Muscle of back (tissue), 11 donors: ENCODE measurements around the gene KSR2. TPM values are rescaled to one million over a fixed set of nuclear protein-coding genes. Genes with fewer than 3 reads are reported as not detected.
"Not testable (repeated sequence)": the region's sequence is repeated elsewhere in the genome, so short reads cannot be mapped to it uniquely, and the experiment has no call there.

ENCODE experiments used
- DNase-seq, 3 donors: peaks; one replicate each; pipeline versions ENCODE4 v3.0.0 to v3.0.0-alpha.2; 2013
- polyA plus RNA-seq, 10 donors: library from polyadenylated mRNA; unstranded; fragments of 120-200 nt; gene quantifications; one replicate each; pipeline ENCODE4 v1.2.1, GENCODE V29; 2013; ENCODE audit not compliant: insufficient read length in 10 of 10

Gene KSR2
- polyA plus RNA-seq, 10 donors: 0.01 to 0.04 (median 0.01) TPM; not detected in 5

DNA sequence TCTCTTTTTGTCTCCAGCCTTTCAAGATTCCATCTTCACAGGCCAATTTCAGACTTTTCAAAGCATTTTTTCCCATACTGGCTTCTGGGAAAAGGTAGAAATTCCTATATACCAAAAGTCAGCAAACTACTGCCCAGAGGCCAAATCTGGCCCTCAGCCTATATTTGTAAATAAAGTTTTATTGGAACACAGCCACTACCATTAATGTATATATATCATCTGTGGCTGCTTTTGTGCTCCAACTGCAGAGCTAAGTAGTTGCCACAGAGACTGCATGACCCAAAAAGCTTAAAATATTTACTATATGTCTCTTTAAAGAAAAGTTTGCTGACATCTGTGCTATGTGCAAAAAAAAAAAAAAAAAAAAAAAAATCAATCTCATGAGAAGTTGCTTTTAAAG lies 76.3 kb downstream of the KSR2 start:
- DNase-seq: no peak

DNA sequence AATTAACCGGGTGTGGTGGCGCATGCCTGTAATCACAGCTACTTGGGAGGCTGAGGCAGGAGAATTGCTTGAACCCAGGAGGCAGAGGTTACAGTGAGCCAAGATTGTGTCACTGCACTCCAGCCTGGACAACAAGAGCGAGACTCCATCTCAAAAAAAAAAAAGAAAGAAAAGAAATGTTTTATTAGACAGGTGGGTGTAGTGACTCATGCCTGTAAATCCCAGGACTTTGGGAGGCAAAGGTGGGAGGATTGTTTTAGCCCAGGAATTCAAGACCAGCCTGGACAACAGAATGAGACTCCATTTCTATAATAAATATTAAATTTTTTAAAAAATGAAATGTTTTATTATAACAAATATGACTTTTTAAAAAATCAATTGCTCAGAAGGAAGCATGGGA lies 77.5 kb downstream of the KSR2 start:
- not testable (repeated sequence) for DNase-seq

DNA sequence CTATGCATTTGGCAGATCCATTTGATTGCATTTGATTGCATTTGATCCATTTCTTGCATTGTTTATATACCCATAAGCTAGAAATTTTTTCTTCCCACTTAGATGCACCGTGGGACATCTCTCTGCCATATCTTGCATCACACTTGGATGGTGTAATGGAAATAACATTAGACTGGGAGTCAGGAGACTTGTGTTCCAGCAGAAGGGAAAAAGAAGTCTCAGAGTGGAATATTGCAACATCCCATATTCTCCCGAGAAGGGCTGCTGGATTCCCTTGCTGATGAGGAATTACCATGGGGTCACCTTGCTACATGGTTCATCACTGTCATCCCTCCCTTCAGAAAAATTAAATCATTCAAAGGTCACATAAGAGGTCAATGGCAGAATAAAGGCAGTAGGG lies 78.1 kb downstream of the KSR2 start:
- no peak for DNase-seq

DNA sequence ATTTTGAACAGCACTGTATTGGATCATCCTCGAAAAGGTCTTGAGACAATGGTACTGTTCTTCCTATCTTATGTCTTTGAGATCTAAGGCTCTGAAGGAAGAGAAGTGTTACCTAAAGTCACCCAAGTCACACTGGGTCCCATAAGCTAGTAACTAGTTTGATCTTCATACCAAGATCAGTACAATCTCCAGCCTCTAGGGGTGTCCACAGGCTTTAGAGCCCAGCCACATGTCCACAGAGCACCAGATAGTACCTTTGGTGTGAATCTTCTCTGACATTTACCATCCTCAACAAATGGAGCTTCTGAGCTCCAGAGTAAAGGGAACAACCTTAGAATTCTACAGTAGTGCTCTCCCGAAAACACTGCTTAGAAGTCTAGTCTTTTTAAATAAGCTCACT lies 78.7 kb downstream of the KSR2 start:
- no peak for DNase-seq

DNA sequence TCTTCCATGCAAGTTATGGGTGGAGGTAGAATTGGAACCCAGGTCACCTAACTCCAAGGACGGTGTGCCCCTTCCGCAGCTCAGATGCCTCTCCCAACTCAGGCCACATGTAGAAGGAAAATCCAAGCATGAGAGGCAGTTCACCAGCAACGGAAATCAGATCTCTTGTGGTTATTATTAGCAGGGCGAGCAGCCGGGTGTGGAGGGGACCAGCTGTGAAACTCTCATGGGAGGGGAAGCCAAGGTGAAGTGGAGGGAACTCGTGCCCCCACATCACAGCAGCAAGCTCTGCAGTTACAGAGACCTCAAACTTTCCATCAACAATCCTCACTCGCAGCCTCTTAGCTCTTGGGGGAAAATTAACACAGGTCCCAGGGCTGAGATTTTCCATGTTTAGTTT lies 79.7 kb downstream of the KSR2 start:
- DNase-seq: no peak

DNA sequence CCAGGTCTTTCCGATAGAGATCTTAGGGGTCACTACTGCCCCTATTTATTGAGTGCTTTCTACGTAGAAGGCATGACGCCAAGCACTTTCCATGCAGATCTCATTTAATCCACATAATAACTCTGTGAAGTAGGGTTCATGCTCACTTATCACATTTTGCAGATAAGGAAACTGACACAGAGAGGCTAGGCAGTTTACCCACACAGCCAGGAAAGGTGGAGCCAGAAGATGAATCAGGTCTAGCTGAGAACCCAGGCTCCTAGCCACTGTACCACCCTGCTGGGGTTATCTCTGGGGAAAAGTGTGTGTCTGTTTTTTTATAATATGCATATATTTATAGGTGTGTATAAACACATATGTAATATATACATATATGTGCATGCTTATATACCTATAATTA lies 83.6 kb downstream of the KSR2 start:
- DNase-seq: no peak

DNA sequence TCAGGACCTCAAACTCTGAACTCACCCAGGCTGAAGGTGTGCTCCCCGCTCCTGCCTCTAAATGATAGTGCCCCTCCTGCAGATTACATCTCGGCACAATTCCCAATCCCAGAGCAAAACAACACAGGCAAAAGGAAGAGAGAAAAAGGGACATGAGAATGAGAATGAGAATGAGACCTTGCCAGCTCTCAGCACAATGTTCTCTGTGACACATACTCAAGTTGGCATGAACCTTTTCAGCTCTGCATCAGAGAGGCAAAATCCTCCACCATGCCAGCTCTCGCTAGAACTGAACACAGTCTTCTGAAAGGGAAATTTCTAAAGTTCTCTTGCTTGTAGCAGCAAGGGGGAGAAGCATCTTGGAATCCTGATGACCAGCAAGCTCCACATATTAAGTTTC lies 84.6 kb downstream of the KSR2 start:
- no peak for DNase-seq

DNA sequence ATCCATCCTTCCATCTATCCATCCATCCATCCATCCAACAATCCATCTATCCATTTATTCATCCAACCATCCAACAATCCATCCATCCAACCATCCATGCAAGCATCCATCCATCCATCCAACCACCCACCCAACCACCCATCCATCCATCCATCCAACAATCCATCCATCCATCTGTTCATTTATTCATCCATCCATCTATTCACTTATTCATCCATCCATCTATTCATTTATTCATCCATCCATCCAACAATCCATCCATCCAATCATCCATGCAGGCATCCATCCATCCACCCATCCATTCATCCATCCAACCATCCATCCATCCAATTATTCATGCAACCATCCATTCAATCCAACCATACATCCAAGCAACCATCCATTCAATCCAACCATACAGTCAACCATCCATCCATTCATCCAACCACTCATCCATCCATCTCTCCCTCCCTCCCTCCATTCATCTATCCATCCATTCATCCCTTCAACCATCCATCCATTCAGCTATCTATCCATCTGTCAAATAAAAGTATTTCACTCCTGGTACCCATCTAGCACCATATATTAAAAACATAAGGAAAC lies 86.1 kb downstream of the KSR2 start:
- no peak for DNase-seq

DNA sequence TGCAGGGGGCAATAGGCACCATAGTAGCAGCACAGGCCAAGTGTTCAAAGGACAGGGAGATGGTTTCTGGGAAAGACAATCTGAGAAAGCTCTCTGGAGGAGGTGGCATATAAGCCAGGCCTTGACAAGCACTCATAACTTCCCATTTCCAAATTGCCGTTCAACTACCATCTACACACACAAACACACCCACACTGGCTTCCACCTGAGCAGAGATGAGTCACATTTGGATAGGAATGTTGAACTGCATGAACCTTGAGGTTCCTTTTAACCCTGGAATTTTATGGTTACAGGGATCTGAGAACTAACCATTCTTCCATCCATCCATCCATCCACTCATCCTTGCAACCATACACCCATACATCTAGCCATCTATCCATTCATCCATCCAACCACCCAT lies 86.6 kb downstream of the KSR2 start:
- no peak for DNase-seq

DNA sequence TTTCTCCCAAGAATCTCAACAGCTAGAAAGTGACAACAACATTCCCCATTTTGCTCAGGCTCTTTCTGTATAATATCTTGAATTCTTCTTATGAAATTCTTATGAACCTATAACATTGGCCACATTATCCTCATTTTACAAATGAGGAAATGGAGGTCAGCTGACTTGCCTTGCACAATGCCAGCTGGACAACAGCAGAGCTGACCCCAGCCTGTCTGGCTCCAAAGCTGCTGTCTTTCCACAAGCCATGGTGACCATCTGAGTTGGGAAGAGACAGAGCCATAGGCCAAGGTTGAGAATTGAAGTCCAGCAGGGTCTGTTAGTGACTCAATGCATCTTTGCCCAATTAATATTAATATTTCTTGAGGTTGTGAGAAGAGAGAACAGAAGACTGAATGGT lies 87.3 kb downstream of the KSR2 start:
- no peak for DNase-seq

DNA sequence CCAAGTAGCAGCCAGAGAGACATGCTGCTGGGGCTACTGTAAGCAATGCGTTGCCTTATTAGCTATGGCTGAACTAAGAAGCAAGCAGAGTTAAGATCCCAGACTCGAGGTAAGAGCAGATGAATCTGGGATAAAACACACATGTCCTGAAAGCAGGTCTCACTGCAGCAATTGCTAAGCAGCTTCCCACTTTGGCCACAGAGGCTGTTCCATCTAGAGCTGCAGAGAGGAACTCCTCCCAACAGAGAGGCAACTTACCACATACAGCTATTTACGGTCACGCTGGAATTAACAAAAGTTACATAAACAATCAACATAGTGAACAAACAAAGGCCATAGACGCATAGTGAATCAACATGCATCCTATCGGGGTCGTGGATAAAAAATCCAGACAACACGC lies 90.2 kb downstream of the KSR2 start:
- no peak for DNase-seq

DNA sequence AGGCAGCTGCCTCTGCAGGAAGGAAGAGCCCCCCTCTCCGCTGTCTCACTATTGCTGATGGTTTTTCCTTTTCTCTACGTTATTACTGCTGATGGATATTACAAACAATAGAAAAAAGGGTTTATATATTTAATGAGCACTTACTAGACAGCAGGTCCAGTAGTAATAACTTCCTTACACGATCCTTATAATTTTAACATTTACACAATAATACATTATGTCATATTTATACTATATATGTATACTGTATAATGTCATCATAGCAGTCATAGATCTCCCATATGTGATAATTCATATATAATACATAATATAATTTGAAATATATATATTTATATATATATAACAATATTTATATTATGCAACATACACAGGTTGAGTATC lies 92.4 kb downstream of the KSR2 start:
- DNase-seq: no peak

DNA sequence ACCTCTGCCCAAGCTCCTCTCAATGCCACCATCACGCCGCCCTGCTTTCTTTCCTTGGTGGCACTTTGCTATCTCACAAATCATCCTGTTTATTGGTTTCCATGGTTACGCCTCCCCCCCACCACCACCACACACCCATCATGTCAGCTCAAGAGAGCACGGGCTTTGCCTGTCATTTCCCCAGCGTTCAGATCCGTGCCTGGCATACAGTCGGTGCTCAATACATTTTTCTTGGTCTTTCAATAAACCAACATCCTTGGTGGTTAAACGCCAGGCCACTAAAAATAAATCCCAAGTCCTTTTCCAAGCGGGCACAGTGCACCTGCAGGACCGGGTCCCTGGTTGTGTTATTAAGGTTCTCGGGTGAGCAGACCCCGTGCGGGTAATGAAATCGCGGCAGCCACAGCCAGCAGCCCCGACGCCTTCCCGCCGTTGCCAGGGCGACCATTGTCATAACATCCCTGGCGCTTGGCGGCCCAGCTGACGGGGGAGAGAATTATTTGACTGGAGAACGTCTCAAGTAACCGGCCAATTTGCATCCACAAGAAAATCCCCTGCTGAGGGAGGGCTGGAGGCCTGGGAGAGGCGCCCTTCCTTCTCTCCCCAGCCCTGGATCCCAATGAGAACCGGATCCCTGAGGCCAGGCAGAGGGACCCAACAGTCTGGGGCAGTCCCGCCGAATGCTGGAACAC lies 92.9 kb downstream of the KSR2 start:
- peak; percentile 11 to 57 (median 26) for DNase-seq

DNA sequence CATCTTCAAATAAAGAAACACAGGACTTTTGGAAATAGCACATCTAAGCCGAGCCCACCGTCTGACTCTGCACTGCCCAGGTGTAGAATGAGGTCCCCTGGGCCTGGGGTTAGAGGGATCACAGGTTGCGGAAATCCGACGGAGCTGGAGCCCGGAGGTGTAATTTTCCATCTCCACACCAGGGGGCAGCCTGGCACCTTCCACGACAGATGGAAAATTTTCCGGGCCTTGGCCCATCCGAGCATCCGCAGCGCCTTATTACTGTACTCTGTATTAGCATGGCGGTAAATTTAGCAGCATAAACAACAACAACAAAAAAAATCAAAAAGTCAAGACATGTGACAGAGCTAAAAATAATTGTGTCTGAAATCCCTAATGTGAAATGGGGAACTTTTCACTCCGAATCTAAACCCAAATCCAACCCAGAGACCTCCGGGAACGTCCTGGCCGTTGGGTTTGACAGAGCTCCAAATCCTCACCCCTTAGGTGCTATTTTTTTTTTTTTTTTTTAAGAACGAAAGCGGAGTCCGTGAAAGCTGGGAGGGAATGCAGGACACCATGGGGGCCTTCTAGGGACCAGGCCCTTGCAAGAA lies 93.9 kb downstream of the KSR2 start:
- peak; percentile 35 to 77 (median 60) for DNase-seq

DNA sequence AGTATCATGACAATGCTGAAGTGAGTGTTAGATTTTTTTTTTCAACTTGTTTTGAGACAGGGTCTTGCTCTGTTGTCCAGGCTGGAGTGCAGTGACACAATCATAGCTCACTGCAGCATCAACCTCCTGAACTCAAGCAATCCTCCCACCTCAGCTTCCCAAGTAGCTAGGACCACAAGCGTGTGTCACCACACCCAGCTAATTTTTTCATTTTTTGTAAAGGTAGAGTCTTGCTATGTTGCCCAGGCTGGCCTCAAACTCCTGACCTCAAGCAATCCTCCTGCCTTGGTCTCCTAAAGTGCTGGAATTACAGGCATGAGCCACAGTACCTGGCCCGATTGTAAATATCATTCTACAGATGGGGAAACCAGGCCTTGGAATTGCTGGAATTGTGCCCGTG lies 94.6 kb downstream of the KSR2 start:
- DNase-seq: not testable (repeated sequence)

DNA sequence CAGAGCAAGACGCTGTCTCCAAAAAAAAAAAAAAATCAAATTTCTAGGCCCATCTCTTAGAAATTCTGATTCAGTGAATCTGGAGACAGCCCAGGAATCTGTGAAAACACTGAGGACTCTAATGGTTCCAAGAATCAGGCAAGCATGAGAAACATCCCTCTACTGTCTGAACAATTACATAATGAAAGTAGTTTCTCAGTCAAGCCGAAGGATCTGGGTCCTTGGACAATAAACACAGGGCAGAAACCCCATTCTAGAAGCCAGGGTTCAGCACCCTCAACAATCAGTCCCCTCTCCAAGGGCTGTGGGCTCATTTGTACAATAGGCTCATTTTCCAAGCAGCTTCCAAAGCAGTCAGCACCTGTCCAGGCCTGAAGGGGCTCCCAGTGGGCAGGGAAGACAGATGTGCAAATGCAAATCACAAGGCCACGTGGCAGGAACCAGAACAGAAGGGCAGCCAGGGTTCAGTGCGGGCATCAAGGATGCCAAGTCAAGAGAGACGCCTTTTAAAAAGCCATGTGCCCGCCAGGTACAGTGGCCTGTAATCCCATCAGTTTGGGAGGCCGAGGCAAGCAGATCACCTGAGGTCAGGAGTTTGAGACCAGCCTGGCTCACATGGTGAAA lies 96.1 kb downstream of the KSR2 start:
- no peak for DNase-seq

DNA sequence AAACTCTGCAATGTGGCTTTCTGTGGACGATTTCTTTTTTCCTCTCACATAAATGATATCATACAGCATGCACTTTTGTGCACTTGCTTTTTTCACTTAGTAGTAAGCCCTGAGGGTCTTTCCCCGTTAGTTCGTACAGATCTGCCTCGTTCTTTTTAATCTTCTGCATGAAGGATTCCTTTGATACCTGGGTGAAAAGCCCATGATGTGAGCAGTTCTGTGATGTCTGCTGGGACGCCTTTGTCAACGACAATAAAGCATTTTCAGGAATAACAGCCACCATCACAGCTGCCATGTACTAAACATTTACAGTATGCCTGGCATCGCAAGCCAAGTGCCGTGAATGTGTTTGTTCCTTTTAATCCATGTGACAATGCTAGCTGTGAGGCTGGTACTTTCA lies 99.2 kb downstream of the KSR2 start:
- no peak for DNase-seq

DNA sequence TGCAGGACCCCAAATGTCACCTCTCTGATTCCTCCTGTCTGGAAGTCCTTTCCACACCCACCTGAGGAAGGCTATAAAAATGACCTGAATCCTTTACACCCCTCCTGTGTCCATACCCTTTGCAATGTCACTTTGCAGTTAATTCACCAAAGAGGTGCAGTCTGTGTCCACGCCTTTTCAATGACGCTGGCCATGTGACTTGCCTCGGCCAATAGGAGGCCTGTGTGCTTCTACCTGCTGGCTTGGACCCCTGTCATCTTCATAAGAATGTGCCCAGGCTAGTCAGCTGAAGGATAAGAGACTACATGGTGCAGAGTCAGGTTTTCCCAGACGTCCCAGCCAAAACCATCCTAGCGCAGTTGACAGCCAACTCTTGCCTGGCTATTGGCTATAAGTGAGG lies 101.4 kb downstream of the KSR2 start:
- DNase-seq: no peak

DNA sequence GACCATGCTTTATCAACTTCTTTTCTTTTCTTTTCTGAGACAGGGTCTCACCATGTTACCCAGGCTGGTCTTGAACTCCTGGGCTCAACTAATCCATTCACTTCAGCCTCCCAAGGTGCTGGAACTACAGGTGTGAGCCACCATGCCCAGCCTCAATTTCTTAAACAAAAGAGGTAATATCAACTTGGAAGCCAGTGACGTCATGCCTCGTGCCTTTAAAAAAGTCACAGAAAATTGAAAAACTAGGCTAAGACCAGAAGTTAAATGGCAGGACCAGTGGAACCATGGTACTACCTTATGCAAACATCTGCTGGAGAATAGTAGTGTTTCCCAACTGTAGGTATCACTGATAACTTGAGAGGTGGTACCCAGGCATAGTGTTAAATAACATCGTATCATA lies 103.3 kb downstream of the KSR2 start:
- no peak for DNase-seq

DNA sequence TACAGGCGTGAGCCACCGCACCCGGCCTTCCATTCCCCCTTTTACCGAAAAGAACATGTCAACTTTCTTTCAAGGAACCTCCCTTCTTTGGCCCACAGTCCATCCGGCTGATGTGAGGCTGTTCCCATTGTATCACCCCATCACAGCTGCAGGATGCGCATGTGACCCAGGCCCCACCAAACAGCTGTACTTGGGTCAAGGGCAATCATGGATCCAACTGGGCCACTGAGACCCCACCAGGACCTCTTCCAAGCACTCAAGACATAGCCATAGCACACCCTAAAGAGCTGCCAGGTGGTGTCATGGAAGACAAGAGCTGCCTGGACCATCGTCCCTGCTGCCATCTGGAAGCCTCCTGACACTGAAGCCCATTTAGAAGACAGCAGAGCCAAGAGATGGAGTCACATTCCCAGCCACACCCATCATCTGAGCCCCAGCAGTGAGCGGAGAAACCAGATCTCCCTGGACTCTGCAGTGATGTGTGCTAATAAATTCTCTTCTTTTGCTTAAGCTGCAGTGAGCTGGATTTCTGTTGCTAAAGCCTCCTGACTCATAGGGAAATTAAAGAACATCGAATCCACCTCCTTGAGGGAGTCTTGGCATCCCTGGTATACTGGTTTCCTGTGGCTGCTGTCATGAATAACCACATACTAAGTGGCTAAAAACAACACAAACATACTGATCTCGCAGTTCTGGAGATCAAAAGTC lies 105.6 kb downstream of the KSR2 start:
- DNase-seq: no peak

DNA sequence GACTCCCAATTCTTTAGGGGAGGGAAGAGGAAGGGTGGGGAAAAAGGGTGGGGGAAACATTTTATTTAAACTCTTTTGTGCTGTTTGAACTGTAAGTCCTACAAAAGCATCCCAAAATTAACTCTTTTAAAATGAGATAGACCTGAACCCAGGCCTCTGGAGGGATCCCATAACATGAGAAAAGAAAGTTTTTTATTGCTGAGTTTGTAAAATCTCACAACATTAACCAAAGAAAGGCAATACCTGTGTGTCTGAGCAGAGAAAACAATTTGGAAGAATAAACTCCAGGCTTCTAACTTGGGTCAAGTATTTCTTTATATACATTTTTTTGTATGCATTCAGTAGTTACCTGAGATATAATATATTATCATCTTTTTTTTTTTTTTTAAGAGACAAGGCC lies 107.1 kb downstream of the KSR2 start:
- no peak for DNase-seq

DNA sequence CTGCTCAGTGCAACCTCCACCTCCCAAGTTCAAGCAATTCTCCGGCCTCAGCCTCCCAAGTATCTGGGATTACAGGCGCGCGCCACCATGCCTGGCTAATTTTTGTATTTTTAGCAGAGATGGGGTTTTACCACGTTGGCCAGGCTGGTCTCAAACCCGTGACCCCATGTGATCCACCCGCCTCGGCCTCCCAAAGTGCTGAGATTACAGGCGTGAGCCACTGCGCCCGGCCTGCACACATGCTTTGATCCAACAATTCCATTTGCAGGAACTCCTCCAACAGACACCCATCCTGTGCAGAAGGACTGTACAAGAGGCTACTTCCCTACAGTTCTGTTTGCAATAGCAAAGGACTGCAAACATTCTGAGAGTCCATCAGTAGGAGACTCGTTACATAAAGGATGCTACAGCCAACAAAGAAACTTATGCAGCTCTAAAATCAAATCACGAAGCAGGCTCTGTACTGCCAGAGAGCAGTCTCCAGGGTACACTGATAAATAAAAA lies 108.0 kb downstream of the KSR2 start:
- not testable (repeated sequence) for DNase-seq
